Neural progenitor cell (in vitro differentiated cells): ENCODE measurements around the gene PHF2. TPM values are rescaled to one million over a fixed set of nuclear protein-coding genes. Genes with fewer than 3 reads are reported as not detected.

ENCODE experiments used
- DNase-seq: peaks from one replicate; pipeline ENCODE4 v3.0.0-alpha.2; 2016; ENCODE audit warnings: low spot score
- H2AFZ ChIP-seq: fragments of 200-600 bp; sonication (generic); replicated peaks from 2 replicates; pipeline ENCODE4 v1.6.1; 2016; ENCODE audit warnings: antibody characterized with exemption
- H3F3A ChIP-seq: fragments of 200-600 bp; sonication (generic); 2 replicates; pipeline ENCODE4 v1.6.1; 2016; ENCODE audit warnings: antibody characterized with exemption, low read depth
- H3K27ac ChIP-seq: fragments of 200-600 bp; sonication (generic); 2 replicates; pipeline ENCODE4 v1.5.1; 2016; ENCODE audit warnings: mild to moderate bottlenecking
- H3K27me3 ChIP-seq: fragments of 200-600 bp; sonication (generic); 2 replicates; pipeline ENCODE4 v1.6.1; 2016; ENCODE audit warnings: mild to moderate bottlenecking, moderate library complexity
- H3K36me3 ChIP-seq: fragments of 200-600 bp; sonication (generic); 2 replicates; pipeline ENCODE4 v1.5.1; 2016
- H3K4me1 ChIP-seq: fragments of 200-600 bp; sonication (generic); 2 replicates; pipeline ENCODE4 v1.6.1; 2016; ENCODE audit warnings: mixed run types
- H3K4me2 ChIP-seq: fragments of 200-600 bp; sonication (generic); 2 replicates; pipeline ENCODE4 v1.6.1; 2016
- H3K4me3 ChIP-seq: fragments of 200-600 bp; sonication (generic); 2 replicates; pipeline ENCODE4 v1.5.1; 2016
- H3K79me2 ChIP-seq: fragments of 200-600 bp; sonication (generic); 2 replicates; pipeline ENCODE4 v1.6.1; 2016; ENCODE audit warnings: low read depth
- H3K9ac ChIP-seq: fragments of 200-600 bp; sonication (generic); 2 replicates; pipeline ENCODE4 v1.6.1; 2016
- H3K9me3 ChIP-seq: fragments of 200-600 bp; sonication (generic); 2 replicates; pipeline ENCODE4 v1.5.1; 2016; ENCODE audit warnings: low read depth
- H4K20me1 ChIP-seq: fragments of 200-600 bp; sonication (generic); 2 replicates; pipeline ENCODE4 v1.6.1; 2016; ENCODE audit warnings: low read depth
- H3K27ac Mint-ChIP-seq: 3 replicates; pipeline ENCODE4 v1.8.0; 2021; ENCODE audit warnings: mixed read lengths
- H3K27me3 Mint-ChIP-seq: 2 replicates; pipeline ENCODE4 v1.8.0; 2022; ENCODE audit warnings: low read depth, mild to moderate bottlenecking, inconsistent platforms, moderate library complexity, mixed read lengths; ENCODE audit not compliant: insufficient read depth
- H3K36me3 Mint-ChIP-seq: 3 replicates; pipeline ENCODE4 v1.8.0; 2021; ENCODE audit warnings: mixed read lengths
- H3K4me1 Mint-ChIP-seq: 3 replicates; pipeline ENCODE4 v1.8.0; 2021; ENCODE audit warnings: mixed read lengths
- H3K4me3 Mint-ChIP-seq: 3 replicates; pipeline ENCODE4 v1.8.0; 2021; ENCODE audit warnings: mild to moderate bottlenecking, moderate library complexity, mixed read lengths
- H3K9me3 Mint-ChIP-seq: 3 replicates; pipeline ENCODE4 v1.8.0; 2020; ENCODE audit warnings: mixed read lengths
- EZH2 ChIP-seq: fragments of 200-600 bp; sonication (generic); IDR thresholded peaks from 2 replicates; pipeline ENCODE4 v1.6.1; 2017; ENCODE audit warnings: antibody characterized with exemption, mild to moderate bottlenecking, moderate library complexity
- EZH2phosphoT487 ChIP-seq: fragments of 200-600 bp; sonication (generic); IDR thresholded peaks from 2 replicates; pipeline ENCODE4 v1.6.1; 2017; ENCODE audit warnings: antibody characterized with exemption
- total RNA-seq: library from RNA; depleted of rRNA; stranded (reverse); fragments of >200 nt; gene quantifications from 2 replicates; pipeline ENCODE4 v1.2.3, GENCODE V29; 2015; ENCODE audit warnings: low replicate concordance
- TF ChIP-seq, protein P1 (sequence below): fragments of 200-600 bp; sonication (generic); IDR thresholded peaks from 2 replicates; pipeline ENCODE4 v1.5.1; 2017; ENCODE audit warnings: antibody characterized with exemption, mild to moderate bottlenecking

PHF2 gene
- total RNA-seq, 1 donor from 2014 or later: 17.6 TPM

DNA sequence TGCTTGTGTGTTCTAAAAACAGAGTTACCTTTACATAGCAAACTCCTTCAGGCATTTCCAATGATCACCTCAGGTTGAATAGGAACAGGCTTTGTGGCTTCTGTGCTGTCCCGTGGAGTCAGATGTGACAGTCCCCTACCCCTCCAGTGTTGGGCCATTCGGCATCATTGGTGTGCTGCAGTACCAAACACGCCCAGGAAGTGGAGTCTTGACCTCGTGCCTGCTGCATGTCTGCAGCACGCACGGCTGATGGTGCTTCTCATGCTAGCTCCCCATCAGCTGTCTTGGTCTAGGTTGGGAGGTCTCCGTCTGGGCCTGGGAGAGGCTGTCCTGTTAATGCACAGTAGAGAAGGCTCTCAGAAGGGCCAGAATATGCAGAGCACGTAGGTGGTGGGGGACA lies 42.5 kb upstream of the PHF2 start:
- Mint-ChIP-seq H3K27me3 (no peaks in the 10 kb centered on the region), H3K4me1 (no peaks in the 10 kb centered on the region), H3K9me3 (no peaks in the 10 kb centered on the region), H3K36me3 (peaks cover 17% of the 10 kb centered on the region), H3K27ac (no peak overlapping the region), H3K4me3 (no peak overlapping the region)
- no peaks in the 10 kb centered on the region for H3K27me3 ChIP-seq
- no peaks in the 10 kb centered on the region for H3K4me1 ChIP-seq
- no peak for TF ChIP-seq EZH2
- TF ChIP-seq, protein P1, sequence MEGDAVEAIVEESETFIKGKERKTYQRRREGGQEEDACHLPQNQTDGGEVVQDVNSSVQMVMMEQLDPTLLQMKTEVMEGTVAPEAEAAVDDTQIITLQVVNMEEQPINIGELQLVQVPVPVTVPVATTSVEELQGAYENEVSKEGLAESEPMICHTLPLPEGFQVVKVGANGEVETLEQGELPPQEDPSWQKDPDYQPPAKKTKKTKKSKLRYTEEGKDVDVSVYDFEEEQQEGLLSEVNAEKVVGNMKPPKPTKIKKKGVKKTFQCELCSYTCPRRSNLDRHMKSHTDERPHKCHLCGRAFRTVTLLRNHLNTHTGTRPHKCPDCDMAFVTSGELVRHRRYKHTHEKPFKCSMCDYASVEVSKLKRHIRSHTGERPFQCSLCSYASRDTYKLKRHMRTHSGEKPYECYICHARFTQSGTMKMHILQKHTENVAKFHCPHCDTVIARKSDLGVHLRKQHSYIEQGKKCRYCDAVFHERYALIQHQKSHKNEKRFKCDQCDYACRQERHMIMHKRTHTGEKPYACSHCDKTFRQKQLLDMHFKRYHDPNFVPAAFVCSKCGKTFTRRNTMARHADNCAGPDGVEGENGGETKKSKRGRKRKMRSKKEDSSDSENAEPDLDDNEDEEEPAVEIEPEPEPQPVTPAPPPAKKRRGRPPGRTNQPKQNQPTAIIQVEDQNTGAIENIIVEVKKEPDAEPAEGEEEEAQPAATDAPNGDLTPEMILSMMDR: peak; percentile 18
- H3K9me3 ChIP-seq: no peaks in the 10 kb centered on the region
- H2AFZ ChIP-seq: no peak overlapping the region
- H4K20me1 ChIP-seq: no peaks in the 10 kb centered on the region
- H3K9ac ChIP-seq: no peak overlapping the region
- no peaks in the 10 kb centered on the region for H3K79me2 ChIP-seq
- H3K4me2 ChIP-seq: no peak overlapping the region
- H3F3A ChIP-seq: no peaks in the 10 kb centered on the region
- H3K36me3 ChIP-seq: no peaks in the 10 kb centered on the region
- H3K4me3 ChIP-seq: no peak overlapping the region
- H3K27ac ChIP-seq: no peak overlapping the region
- peak; percentile 17 for DNase-seq

- H4K20me1 ChIP-seq: no peaks in the 10 kb centered on the region
These were observed 40.2 kb upstream of the PHF2 start for GRCh38 chr9:93536167-93536566.

DNA sequence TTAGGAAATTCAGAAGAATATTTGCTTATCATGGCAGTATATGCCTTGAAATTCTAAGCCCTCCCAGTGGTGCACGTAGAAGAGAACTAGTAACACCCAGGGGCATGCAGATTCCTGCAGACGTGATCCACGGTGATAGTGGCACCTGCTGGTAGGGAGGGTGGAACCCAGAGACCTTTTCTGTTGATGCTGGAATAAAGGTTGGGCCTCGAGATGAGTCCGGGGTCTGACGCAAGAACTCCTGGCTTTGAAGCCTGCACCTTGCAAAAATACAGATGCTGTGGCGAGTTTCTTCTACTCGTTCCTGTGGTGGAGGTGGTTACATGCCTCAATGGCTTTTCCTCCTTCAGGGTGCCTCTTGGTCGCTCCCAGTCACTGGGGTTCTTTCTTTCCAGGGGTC lies 39.5 kb upstream of the PHF2 start:
- H3K27ac Mint-ChIP-seq: no peak overlapping the region

More at GRCh38 chr9:93536167-93536566, 40.2 kb upstream of the PHF2 start:
- no peak overlapping the region for H3K9ac ChIP-seq
- Mint-ChIP-seq H3K36me3 (peaks cover 21% of the 10 kb centered on the region), H3K4me3 (no peak overlapping the region), H3K4me1 (no peaks in the 10 kb centered on the region), H3K27me3 (peaks cover 2% of the 10 kb centered on the region), H3K27ac (no peak overlapping the region), H3K9me3 (no peaks in the 10 kb centered on the region)
- H3K4me2 ChIP-seq: no peak overlapping the region
- H3K79me2 ChIP-seq: no peaks in the 10 kb centered on the region
- H3K9me3 ChIP-seq: no peaks in the 10 kb centered on the region
- H3K27me3 ChIP-seq: no peaks in the 10 kb centered on the region
- H3K27ac ChIP-seq: no peak overlapping the region
- H3K4me3 ChIP-seq: no peak overlapping the region
- H2AFZ ChIP-seq: no peak overlapping the region
- TF ChIP-seq, protein P1: no peak
- no peak for TF ChIP-seq EZH2
- no peak for TF ChIP-seq EZH2phosphoT487
- H3K4me1 ChIP-seq: no peaks in the 10 kb centered on the region
- H3F3A ChIP-seq: no peaks in the 10 kb centered on the region
- DNase-seq: no peak
- no peaks in the 10 kb centered on the region for H3K36me3 ChIP-seq

More for the DNA sequence above, 39.5 kb upstream of the PHF2 start:
- Histone ChIP-seq H3K36me3 (no peaks in the 10 kb centered on the region), H3K9ac (no peak overlapping the region), H3K9me3 (no peaks in the 10 kb centered on the region), H3K4me3 (no peak overlapping the region), H3K79me2 (no peaks in the 10 kb centered on the region), H3K4me1 (no peaks in the 10 kb centered on the region), H3K27ac (no peak overlapping the region), H4K20me1 (no peaks in the 10 kb centered on the region), H3F3A (no peaks in the 10 kb centered on the region), H2AFZ (no peak overlapping the region), H3K4me2 (no peak overlapping the region), H3K27me3 (no peaks in the 10 kb centered on the region)
- H3K4me3 Mint-ChIP-seq: no peak overlapping the region
- no peaks in the 10 kb centered on the region for H3K4me1 Mint-ChIP-seq
- H3K9me3 Mint-ChIP-seq: no peaks in the 10 kb centered on the region
- TF ChIP-seq EZH2 (no peak), EZH2phosphoT487 (no peak)
- TF ChIP-seq, protein P1: no peak
- peaks cover 22% of the 10 kb centered on the region for H3K36me3 Mint-ChIP-seq
- DNase-seq: peak; percentile 12
- H3K27me3 Mint-ChIP-seq: peaks cover 2% of the 10 kb centered on the region
